ENCODE results near the gene GNGT1.

DNA sequence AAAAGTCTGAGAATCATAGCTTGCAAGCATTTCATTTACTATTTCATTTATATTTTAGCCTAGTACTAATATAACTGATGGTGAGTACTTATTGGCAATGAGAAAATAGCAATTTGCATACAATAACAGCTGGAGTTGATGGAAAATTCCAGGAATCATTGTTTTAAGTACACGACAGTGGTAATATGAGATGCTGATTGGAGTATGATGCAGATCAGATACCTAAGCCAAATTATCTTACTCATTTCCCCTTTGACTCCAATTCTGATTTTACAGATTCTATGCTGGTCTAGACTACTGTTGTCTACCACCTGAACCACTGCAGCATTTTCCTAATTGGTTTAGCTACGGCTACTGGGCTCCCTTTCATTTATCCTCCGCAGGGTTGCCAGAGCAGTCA is 51.8 kb downstream of the GNGT1 start:
- TF ChIP-seq HDGF (IDR thresholded peaks at IDR 0.05; ENCODE audit: borderline replicate concordance) (no peak), FOXM1 (IDR thresholded peaks at IDR 0.05; ENCODE audit: borderline replicate concordance) (no peak), FOXA1 (IDR thresholded peaks at IDR 0.05) (no peak)

All from HEK293T (cell line).